HG03139 (cell line): ENCODE data around the gene PPM1E.
"Not testable (repeated sequence)": the region's sequence is repeated elsewhere in the genome, so short reads cannot be mapped to it uniquely, and the experiment has no call there.

Source experiments
- ATAC-seq: cut with Tn5 transposase; IDR thresholded peaks from one replicate; pipeline ENCODE4 v1.9.1; 2021; ENCODE audit not compliant: unreplicated experiment

Gene PPM1E

GRCh38 chr17:58755577-58756245 lies at the start of gene PPM1E:
TSS of gene PPM1E (plus strand) at chr17:58755854.
- no peak for ATAC-seq

DNA sequence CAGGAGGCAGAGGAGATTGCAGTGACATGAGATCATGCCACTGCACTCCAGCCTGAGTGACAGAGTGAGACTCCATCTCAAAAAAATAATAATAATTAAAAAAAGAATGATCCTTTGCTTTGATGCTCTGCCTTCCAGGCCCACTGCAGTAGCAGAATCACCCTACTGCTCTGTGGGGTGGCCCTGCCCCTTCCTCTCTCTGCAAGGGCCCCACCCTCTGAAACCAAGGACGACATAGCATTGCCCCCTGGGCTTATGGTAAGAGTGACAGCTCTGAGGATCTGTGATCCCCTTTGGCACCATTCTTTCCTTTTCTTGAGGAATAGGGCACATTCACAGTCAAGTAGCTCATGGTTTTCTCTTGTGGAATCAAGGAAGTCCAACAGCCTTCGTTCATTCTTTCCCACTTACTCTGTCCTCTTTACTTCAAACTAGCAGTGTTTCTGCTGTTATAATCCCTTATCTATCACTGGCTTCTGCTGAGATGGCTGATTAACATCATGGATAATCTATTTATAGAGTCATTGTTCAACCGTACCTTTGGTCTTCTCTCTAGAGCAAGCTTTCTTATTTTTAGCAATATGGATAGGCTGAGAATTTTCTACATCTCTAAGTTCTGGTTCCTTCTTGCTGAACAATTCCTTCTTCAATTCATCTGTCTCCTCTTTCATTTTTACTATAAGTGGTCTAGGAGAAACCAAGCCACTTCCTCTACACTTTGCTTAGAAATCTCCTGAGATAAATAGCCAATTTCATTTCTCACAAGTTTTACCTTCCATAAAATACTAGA lies 49.1 kb upstream of the PPM1E start:
- no peak for ATAC-seq

DNA sequence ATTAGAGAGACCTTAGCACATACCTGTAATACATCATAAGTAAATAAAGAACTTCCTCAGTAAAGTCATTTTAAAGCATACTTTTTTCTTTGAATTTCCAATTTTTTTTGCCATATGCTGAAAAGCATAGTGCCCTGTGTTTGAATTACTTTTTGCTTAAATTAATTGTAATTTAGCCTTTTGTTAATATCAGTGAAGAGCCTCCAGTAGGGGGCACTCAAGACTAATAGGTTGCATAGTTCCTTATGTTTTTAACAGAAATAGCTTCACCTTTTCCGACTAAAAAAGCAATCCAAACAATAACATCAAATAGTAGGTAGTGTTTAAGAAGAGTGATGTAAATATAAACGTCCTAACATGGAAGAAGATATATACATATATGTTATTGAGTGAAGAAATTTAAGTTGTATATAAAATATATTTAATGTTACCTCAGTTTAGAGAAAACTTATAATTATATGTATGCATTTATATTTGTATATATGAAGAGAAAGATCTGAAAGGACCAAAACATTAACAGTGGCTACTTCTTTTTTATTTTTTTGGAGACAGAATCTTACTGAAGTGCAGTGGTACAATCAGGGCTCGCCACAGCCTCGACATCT lies 44.6 kb upstream of the PPM1E start:
- ATAC-seq = no peak

GRCh38 chr17:58722274-58722673 lies 33.4 kb upstream of the PPM1E start:
- no peak for ATAC-seq

GRCh38 chr17:58722696-58723095 lies 33.0 kb upstream of the PPM1E start:
- no peak for ATAC-seq

- no peak for ATAC-seq
Observed at GRCh38 chr17:58728798-58729197, 26.9 kb upstream of the PPM1E start.

DNA sequence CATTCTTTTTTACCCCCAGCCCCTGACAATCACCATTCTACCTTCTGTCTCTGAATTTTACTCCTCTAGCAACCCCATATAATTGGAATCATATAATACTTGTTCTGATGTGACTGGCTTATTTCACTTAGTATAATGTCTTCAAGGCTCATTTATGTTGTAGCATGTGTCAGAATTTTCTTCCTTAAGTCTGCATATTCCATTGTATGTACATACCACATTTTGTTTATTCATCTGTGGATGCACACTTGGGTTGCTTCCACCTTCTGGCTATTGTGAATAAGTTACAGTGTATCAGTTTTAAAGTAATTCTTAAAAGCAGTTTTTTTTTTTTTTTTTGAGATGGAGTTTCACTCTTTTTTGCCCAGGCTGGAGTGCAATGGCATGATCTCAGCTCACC lies 24.7 kb upstream of the PPM1E start:
- ATAC-seq = no peak

DNA sequence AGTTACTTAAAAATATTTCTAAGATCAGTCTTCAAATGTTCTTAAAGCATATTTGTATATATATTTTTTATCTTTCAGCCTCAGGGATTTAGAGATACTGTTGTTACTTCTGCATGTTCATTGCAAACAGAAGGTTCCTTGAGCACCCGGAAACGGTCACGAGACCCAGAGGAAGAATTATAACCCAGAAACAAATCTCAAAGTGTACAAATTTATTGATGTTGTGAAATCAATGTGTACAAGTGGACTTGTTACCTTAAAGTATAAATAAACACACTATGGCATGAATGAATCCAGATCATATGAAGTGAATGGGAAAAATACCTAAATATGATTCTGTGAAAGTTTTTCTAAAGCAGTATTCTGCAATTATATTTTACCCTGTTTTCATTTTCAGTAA lies 21.6 kb upstream of the PPM1E start:
- no peak for ATAC-seq

DNA sequence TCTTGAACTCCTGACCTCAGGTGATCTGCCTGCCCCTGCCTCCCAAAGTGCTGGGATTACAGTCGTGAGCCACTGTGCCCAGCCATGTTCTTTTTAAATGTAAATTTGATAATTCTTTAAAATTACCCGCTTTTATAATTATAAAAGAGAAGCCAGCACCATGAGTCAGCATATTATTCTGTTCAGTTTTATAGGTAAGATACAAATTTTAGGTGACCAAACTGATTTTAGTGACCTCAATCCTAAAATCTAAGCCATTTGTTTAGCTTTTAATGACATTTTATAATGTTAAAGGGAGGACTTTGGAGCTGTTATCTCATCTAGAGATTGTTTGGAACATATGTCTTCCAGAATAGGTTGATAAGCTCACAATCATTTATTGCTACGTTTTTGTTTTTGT lies 20.8 kb upstream of the PPM1E start:
- no peak for ATAC-seq

GRCh38 chr17:58741121-58741625 lies 14.5 kb upstream of the PPM1E start:
- no peak for ATAC-seq

GRCh38 chr17:58747674-58748073 lies 8.0 kb upstream of the PPM1E start:
- ATAC-seq = no peak

DNA sequence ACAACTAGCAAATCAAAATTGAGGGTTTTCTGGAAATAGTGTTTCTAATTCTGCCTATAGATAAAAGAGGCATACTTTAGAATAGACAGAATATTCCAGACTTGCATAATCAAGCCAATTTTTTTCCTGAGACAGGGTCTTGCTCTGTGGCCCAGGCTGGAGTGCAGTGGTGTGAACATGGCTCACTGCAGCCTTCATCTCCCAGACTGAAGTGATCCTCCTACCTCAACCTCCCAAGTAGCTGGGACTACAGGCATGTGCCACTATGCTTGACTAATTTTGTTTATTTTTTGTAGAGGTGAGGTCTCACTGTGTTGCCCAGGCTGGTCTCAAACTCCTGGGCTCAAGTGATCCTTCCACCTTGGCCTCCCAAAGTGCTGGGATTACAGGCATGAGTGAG lies 6.0 kb upstream of the PPM1E start:
- not testable (repeated sequence) for ATAC-seq

- ATAC-seq = no peak
Observed at GRCh38 chr17:58753026-58753425, 2.6 kb upstream of the PPM1E start.

DNA sequence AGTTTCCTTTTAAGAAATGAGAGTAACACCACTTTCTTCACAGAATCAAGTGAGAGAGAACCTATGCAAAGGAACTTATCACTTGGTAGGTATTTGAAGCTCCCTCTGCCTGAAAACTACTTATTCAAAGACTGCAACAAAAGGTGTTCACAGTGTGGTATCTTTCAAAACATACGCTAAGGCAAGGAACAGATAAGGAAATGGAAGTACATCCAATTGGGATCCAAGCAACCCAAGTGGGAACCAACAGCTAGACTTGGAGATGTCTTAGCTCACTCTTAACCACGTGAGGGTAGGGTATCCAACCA lies 431 bp upstream of the PPM1E start:
- no peak for ATAC-seq

DNA sequence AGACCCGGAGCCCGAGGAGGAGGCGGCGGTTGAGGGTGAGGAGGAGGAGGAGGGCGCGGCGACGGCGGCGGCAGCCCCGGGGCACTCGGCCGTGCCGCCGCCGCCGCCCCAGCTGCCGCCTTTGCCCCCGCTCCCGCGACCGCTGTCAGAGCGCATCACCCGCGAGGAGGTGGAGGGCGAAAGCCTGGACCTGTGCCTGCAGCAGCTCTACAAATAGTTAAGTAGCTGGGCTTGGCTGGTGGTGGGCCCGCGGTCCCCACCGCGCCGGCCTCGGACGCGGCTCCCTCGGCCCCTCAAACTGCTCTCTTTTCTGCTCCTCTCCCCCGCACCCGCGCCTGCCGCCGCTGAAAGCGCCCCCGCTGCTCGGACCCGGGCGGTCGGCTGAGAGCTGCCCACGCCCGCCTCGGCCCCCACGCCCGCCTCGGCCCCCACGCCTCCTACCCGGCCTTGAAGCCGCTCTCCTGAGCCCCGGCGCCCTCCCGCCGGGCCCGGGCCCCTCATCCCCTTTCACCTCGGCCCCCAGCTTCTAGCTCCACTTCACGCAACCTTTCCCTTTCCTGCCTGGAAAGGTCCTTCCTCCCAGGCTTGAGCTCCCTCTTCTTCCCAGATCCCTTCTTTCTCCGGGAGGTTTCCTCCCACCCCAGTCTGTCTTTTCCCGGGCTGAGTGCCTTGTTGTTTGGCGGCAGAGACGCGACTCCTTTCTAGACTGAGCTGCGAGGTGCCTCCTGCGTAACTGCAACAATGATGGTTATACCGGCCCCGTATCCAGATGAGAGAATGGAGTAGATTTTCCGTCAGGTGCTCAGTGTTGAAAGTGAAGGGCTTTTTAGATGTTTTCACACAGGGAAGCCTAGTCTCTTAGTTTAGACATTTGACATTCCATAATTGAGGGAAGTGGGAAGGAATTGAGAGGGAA lies 850 bp downstream of the PPM1E start:
- ATAC-seq = no peak

DNA sequence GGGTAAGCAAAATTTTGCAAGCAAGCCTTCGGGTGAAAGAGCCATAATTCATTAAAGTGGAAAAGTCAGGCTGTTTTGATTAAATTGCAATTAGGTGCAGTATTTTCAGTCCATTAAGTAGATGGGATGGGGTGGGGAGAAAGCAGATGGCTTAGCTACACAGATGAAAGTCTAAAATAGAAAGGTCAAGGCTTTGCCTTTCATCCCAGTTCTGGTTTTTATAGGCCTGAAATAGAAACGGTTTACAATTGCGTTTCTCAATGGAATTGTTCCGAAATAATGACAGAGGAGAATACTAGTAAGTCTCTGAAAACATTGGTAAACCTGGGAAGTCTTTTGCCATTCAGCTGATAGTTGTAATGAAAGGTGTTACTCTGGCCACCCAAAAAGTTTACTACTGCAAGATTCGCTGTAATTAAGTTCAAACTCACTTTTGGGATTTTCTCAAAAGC lies 1.5 kb downstream of the PPM1E start:
- ATAC-seq = no peak

DNA sequence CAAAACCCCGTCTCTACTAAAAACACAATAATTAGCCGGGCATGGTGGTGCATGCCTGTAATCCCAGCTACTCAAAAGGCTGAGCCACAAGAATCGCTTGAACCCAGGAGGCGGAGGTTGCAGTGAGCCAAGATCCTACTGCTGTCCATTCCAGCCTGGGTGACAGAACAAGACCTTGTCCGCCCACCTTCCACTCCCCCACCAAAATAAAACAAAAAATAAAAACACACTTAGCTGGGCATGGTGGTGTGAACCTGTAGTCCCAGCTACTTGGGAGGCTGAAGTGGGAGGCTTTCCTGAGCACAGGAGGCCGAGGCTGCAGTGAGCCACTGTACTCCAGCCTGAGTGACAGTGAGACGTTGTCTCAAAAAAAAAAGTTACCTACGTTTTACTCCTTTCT lies 3.2 kb downstream of the PPM1E start:
- ATAC-seq = no peak

DNA sequence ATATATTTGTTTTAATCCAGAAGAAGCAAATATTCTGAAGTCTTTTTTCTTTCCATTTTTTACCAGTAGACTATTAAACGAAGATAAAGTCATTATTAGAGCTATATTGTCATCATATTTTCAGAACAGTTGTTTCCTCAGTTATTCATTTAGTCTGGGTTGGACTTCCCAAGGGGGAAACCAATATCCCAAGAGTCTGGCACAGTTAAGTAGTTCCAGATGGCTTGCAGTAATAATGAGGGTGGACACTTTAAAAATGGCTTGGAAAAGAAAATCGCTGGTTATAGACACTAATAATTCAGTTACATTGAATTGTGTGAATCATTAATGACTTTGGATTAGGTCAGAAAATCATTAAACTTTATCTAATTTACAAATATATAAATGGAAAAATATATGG lies 3.9 kb downstream of the PPM1E start:
- ATAC-seq = no peak

DNA sequence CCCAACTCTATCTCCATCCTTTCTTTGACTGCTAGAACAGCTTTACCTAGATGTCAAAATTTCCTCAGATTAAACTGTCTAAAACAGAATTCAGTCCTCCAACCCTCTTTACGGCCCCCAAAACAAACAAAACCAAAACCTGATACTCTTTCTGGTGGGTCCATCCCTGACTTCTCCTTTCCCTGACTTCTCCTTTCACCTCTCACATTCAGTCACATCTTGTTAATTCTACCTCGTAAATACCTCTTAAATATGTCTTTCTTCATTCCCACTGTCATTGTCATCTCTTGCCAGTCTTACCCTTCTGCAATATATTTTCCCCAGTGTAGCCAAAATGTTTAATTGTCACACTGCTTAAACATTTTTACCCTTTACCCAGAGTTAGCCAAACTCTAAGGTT lies 4.6 kb downstream of the PPM1E start:
- no peak for ATAC-seq

DNA sequence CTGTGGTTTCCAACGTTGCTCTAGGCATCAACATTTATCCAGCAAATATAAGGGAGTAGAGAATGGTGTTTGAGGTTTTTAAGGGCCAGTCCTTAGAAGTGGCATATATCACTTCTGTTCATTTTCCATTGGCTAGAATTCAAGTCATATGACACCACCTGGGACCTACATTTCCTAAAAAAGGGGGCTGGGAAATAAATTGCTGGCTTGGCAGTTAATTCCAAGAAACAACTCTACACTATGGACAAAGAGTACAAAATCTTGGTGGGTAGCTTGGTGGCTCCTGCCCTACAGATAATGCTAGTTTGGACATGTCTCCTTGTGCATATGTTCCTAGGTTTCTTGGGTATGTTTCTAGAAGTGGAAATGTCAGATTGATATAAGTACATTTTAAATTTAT lies 7.6 kb downstream of the PPM1E start:
- no peak for ATAC-seq

DNA sequence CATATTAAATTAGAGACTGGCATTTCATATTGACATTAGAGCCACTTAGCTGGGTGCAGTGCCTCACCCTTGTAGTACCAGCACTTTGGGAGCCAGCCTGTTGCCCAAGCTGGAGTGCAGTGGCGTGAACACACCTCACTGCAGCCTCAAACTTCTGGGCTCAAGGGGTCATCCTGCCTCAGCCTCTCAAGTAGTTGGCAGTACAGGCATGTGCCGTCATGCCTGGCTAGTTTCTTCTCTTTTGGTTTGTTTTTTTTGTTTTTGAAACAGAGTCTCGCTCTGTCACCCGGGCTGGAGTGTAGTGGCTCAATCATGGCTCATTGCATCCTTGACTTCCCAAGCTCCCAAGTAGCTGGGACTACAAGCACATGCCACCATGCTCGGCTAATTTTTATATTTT lies 8.7 kb downstream of the PPM1E start:
- ATAC-seq = no peak
